Lung (tissue), 12 donors: ENCODE data around the gene C2CD2L. TPM values are rescaled to one million over a fixed set of nuclear protein-coding genes. Genes with fewer than 3 reads are reported as not detected.
A peak's percentile ranks its signal among the peaks of the same experiment; 100 is the strongest.

ENCODE experiments used
- ATAC-seq: fragments of 200-7000 bp; cut with Tn5 transposase; one replicate; pipeline ENCODE4 v1.9.1; 2020; ENCODE audit warnings: moderate number of reproducible peaks; ENCODE audit not compliant: insufficient read depth, low FRiP score
- DNase-seq, 3 donors: peaks; one replicate each; pipeline ENCODE4 v3.0.0-alpha.2; 2013 to 2017
- H3K27ac ChIP-seq, 2 donors: one replicate each; pipeline ENCODE4 v1.5.1; 2013; ENCODE audit warnings: mild to moderate bottlenecking in 2 of 2, moderate library complexity in 2 of 2, control low read depth in 1 of 2, inconsistent platforms in 1 of 2, low read depth in 1 of 2, low read length in 1 of 2
- H3K27me3 ChIP-seq, 3 donors: one replicate each; pipeline ENCODE4 v1.5.1; 2013; ENCODE audit warnings: low read length in 2 of 3; ENCODE audit not compliant: control insufficient read depth in 3 of 3, insufficient read depth in 3 of 3
- H3K36me3 ChIP-seq, 4 donors: one replicate each; pipeline ENCODE4 v1.5.1; 2013; ENCODE audit warnings: low read length in 4 of 4, mild to moderate bottlenecking in 1 of 4, moderate library complexity in 1 of 4; ENCODE audit not compliant: control insufficient read depth in 4 of 4, insufficient read depth in 4 of 4
- H3K4me1 ChIP-seq, 5 donors: one replicate each; pipeline ENCODE4 v1.5.1; 2013; ENCODE audit warnings: low read length in 5 of 5, mild to moderate bottlenecking in 2 of 5, moderate library complexity in 1 of 5; ENCODE audit not compliant: control insufficient read depth in 5 of 5, insufficient read depth in 5 of 5
- H3K4me3 ChIP-seq: one replicate; pipeline ENCODE4 v1.5.1; 2013; ENCODE audit warnings: mild to moderate bottlenecking, control low read depth, moderate library complexity
- H3K9ac ChIP-seq, 2 donors: one replicate each; pipeline ENCODE4 v1.5.1; 2013; ENCODE audit warnings: low read length in 2 of 2, control low read depth in 1 of 2; ENCODE audit not compliant: insufficient read depth in 1 of 2
- H3K9me3 ChIP-seq, 4 donors: one replicate each; pipeline ENCODE4 v1.5.1; 2013; ENCODE audit warnings: low read length in 3 of 4, mild to moderate bottlenecking in 1 of 4, moderate library complexity in 1 of 4; ENCODE audit not compliant: control insufficient read depth in 4 of 4, insufficient read depth in 3 of 4
- CTCF ChIP-seq: IDR thresholded peaks from 2 replicates; pipeline ENCODE4 v1.5.1; 2012; ENCODE audit warnings: mild to moderate bottlenecking; ENCODE audit errors: control extremely low read depth, extremely low read depth
- WGBS, 2 donors: extraction: QIAGEN DNeasy Blood & Tissue Kit; methylation state at CpG; one replicate each; pipeline ENCODE4 v1.1.7; 2013; 5-methylcytosine and 5-hydroxymethylcytosine counted together
- polyA plus RNA-seq, 2 donors: library from polyadenylated mRNA; stranded (reverse); fragments of 200-250 nt; gene quantifications; one replicate each; pipeline ENCODE4 v1.2.1, GENCODE V29; 2013
- total RNA-seq, 2 donors: library from RNA; depleted of rRNA in 1 of 2; stranded (reverse); fragments of >200 nt in 1 of 2; gene quantifications; one replicate each; pipeline ENCODE4 v1.2.1, GENCODE V29; 2014 to 2021
- donor health status: control.
- donor health status: control.
- donor health status: Bipolar disorder and iron deficiency.
- donor health status: healthy.
- donor health status: DM: yes; HTN: yes; CAD: no.

Gene C2CD2L
- total and polyA plus RNA-seq, 4 donors: 6.5 to 20.7 (median 12.7) TPM

GRCh38 chr11:119125821-119126220 is 18.7 kb downstream of the C2CD2L start:
- Histone ChIP-seq H3K4me3 (no peak overlapping the region), H3K27ac (no peak overlapping the region), H3K27me3 (no peaks in the 10 kb centered on the region), H3K4me1 (peaks cover 0 to 12% (median 7%) of the 10 kb centered on the region in 5 donors), H3K36me3 (peaks cover 10 to 22% (median 16%) of the 10 kb centered on the region in 4 donors), H3K9ac (no peak overlapping the region), H3K9me3 (no peaks in the 10 kb centered on the region)
- no peak for TF ChIP-seq CTCF
- DNase-seq (no peak), ATAC-seq (no peak)
- WGBS, 2 donors: 90 to 97% methylated on average over 6 of the region's 6 CpGs

GRCh38 chr11:119126675-119127268 is 19.6 kb downstream of the C2CD2L start:
- no peak for DNase-seq
- H3K9ac ChIP-seq: no peak overlapping the region
- H3K9me3 ChIP-seq: no peaks in the 10 kb centered on the region
- peak overlapping the region in 1 of 2 donors; percentile 34 for H3K27ac ChIP-seq
- no peak for ATAC-seq
- H3K4me3 ChIP-seq: no peak overlapping the region
- WGBS, 2 donors: 72 to 79% methylated on average over 5 of the region's 5 CpGs
- H3K27me3 ChIP-seq: no peaks in the 10 kb centered on the region
- H3K36me3 ChIP-seq: peaks cover 11 to 29% (median 24%) of the 10 kb centered on the region in 4 donors
- H3K4me1 ChIP-seq: peaks cover 0 to 9% (median 7%) of the 10 kb centered on the region in 5 donors
- no peak for TF ChIP-seq CTCF

GRCh38 chr11:119130662-119131061 is 23.5 kb downstream of the C2CD2L start:
- no peak for TF ChIP-seq CTCF
- ATAC-seq: no peak
- H3K27me3 ChIP-seq: no peaks in the 10 kb centered on the region
- H3K36me3 ChIP-seq: peaks cover 18 to 37% (median 36%) of the 10 kb centered on the region in 4 donors
- WGBS, 2 donors: 69 to 76% methylated on average over 3 of the region's 3 CpGs
- DNase-seq: no peak
- peaks cover 0 to 4% (median 0%) of the 10 kb centered on the region in 5 donors for H3K4me1 ChIP-seq
- H3K9me3 ChIP-seq: no peaks in the 10 kb centered on the region
- no peak overlapping the region for H3K4me3 ChIP-seq
- no peak overlapping the region for H3K9ac ChIP-seq
- H3K27ac ChIP-seq: no peak overlapping the region
